Measurements from ENCODE around the gene RNASE13. TPM values are rescaled to one million over a fixed set of nuclear protein-coding genes. Genes with fewer than 3 reads are reported as not detected.

RNASE13 gene
- total RNA-seq, 4 donors from 2014 or later: not detected

DNA sequence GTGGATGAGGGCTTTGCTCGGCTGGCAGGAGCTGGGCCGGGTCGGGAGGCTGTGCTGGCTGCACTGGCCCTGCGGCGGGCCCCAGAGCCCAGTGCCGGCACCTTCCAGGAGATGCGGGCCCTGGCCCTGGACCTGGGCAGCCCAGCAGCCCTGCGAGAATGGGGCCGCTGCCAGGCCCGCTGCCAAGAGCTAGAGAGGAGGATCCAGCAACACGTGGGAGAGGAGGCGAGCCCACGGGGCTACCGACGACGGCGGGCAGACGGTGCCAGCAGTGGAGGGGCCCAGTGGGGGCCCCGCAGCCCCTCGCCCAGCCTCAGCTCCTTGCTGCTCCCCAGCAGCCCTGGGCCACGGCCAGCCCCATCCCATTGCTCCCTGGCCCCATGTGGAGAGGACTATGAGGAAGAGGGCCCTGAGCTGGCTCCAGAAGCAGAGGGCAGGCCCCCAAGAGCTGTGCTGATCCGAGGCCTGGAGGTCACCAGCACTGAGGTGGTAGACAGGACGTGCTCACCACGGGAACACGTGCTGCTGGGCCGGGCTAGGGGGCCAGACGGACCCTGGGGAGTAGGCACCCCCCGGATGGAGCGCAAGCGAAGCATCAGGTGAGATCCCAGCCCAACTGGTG is 47.0 kb upstream of the RNASE13 start:
- Histone ChIP-seq H3K36me3 (peaks cover 0 to 56% (median 28%) of the 10 kb centered on the region in 4 donors), H3K27me3 (no peaks in the 10 kb centered on the region), H3K27ac (no peak overlapping the region), H3K4me3 (no peak overlapping the region), H3K4me1 (peaks cover 0 to 13% (median 4%) of the 10 kb centered on the region in 4 donors), H3K9me3 (no peaks in the 10 kb centered on the region)
- intact Hi-C loops (cut with DNase I; ENCODE audit: low total_unique reads): no loop called here
- WGBS, 2 donors (ENCODE audit: low coverage in 1 of 2): 94% methylated on average over 29 of the region's 30 CpGs; no CpG with 5 or more reads in 1 of the 2 donors
- no peak for DNase-seq
- in situ Hi-C loops (cut with MboI; ENCODE audit: low pct_ligation_motif_present in 1 of 4, low pct_unique_long_range_greater_than_20kb in 1 of 4, low sequenced_read_pairs in 3 of 4): loop anchor here in 2 of 4 donors (10.0 kb wide), 1 partner anchor 67 kb away; no protein-coding TSS in a partner anchor
- TF ChIP-seq POLR2AphosphoS5 (IDR thresholded peaks at IDR 0.05): no peak

DNA sequence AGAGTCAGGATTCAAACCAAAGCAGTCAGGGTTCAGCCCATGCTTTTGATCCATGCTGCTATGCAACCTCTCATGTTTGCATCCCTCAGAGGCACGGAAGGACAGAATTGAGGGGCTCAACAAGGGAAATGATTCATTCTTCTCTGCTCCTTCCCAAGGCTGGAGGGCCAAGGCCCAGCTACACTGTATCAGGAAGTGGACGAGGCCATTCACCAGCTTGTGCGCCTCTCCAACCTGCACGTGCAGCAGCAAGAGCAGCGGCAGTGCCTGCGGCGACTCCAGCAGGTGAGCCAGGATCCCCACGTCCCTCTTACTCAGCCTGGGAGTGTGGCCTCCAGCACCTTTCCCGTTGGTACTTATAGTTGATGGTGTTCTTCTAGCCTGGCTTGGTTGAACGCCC is 44.1 kb upstream of the RNASE13 start:
- Histone ChIP-seq H3K27ac (no peak overlapping the region), H3K4me1 (no peaks in the 10 kb centered on the region), H3K27me3 (no peaks in the 10 kb centered on the region), H3K4me3 (no peak overlapping the region), H3K9me3 (no peaks in the 10 kb centered on the region), H3K36me3 (peaks cover 0 to 52% (median 24%) of the 10 kb centered on the region in 4 donors)
- DNase-seq: no peak
- intact Hi-C loops (cut with DNase I; ENCODE audit: low total_unique reads) (no loop called here), in situ Hi-C loops (cut with MboI; ENCODE audit: low pct_ligation_motif_present in 1 of 4, low pct_unique_long_range_greater_than_20kb in 1 of 4, low sequenced_read_pairs in 3 of 4) (no loop called here)
- TF ChIP-seq EP300 (IDR thresholded peaks at IDR 0.05; ENCODE audit: low read depth): no peak
- TF ChIP-seq, protein P1, sequence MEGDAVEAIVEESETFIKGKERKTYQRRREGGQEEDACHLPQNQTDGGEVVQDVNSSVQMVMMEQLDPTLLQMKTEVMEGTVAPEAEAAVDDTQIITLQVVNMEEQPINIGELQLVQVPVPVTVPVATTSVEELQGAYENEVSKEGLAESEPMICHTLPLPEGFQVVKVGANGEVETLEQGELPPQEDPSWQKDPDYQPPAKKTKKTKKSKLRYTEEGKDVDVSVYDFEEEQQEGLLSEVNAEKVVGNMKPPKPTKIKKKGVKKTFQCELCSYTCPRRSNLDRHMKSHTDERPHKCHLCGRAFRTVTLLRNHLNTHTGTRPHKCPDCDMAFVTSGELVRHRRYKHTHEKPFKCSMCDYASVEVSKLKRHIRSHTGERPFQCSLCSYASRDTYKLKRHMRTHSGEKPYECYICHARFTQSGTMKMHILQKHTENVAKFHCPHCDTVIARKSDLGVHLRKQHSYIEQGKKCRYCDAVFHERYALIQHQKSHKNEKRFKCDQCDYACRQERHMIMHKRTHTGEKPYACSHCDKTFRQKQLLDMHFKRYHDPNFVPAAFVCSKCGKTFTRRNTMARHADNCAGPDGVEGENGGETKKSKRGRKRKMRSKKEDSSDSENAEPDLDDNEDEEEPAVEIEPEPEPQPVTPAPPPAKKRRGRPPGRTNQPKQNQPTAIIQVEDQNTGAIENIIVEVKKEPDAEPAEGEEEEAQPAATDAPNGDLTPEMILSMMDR (IDR thresholded peaks at IDR 0.05): no peak
- no peak for TF ChIP-seq POLR2AphosphoS5 (IDR thresholded peaks at IDR 0.05)
- no peak for TF ChIP-seq POLR2A (IDR thresholded peaks at IDR 0.05)
- WGBS, 2 donors (ENCODE audit: low coverage in 1 of 2): 77% methylated on average over 10 of the region's 10 CpGs; no CpG with 5 or more reads in 1 of the 2 donors

DNA sequence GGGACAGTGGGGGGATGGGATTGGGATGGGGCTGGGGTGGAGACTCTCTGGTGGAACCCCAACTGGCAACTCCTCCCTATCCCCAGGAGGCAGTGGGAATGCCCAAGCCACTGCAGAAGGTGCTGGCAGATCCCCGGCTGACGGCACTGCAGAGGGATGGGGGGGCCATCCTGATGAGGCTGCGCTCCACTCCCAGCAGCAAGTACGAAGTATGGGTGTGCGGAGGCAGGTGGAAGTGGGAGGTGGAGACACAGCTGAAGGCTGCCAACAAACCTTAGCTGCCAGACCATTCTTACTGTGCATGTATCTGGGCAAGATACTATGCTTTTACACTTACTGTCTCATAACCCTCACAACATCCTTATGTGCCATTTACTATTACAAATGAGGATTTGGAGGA is 43.7 kb upstream of the RNASE13 start:
- Histone ChIP-seq H3K27me3 (no peaks in the 10 kb centered on the region), H3K4me1 (peaks cover 0 to under 1% (median 0%) of the 10 kb centered on the region in 4 donors), H3K4me3 (no peak overlapping the region), H3K36me3 (peaks cover 0 to 50% (median 23%) of the 10 kb centered on the region in 4 donors), H3K9me3 (no peaks in the 10 kb centered on the region), H3K27ac (no peak overlapping the region)
- intact Hi-C loops (cut with DNase I; ENCODE audit: low total_unique reads): no loop called here
- 86% methylated on average over 5 of the region's 5 CpGs; no CpG with 5 or more reads in 1 of the 2 donors for WGBS, 2 donors (ENCODE audit: low coverage in 1 of 2)
- in situ Hi-C loops (cut with MboI; ENCODE audit: low pct_ligation_motif_present in 1 of 4, low pct_unique_long_range_greater_than_20kb in 1 of 4, low sequenced_read_pairs in 3 of 4): no loop called here
- TF ChIP-seq EP300 (IDR thresholded peaks at IDR 0.05; ENCODE audit: low read depth): no peak
- no peak for TF ChIP-seq POLR2A (IDR thresholded peaks at IDR 0.05)
- no peak for TF ChIP-seq POLR2AphosphoS5 (IDR thresholded peaks at IDR 0.05)
- TF ChIP-seq, protein P1 (IDR thresholded peaks at IDR 0.05): no peak
- DNase-seq: no peak

DNA sequence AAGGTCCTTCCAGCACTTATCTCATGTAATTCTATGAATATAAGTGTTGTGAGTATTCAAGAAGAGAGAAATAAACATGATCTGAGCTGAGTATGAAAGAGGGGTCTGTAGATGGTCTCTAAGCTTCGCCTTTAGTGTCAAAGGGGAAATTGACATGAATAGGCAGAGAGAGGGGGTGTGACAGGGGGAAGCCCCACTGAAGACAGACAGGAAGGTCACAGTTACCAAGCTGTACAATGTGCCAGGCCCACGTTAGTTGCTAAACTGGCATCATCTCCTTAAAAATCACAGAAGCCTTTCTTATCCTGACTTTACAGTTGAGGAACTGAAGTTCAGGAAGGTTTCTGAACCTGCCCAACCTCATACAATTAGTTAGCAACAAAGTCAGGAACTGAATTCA is 43.1 kb upstream of the RNASE13 start:
- no peaks in the 10 kb centered on the region for H3K27me3 ChIP-seq
- DNase-seq: no peak
- in situ Hi-C loops (cut with MboI; ENCODE audit: low pct_ligation_motif_present in 1 of 4, low pct_unique_long_range_greater_than_20kb in 1 of 4, low sequenced_read_pairs in 3 of 4): no loop called here
- peaks cover 0 to 46% (median 21%) of the 10 kb centered on the region in 4 donors for H3K36me3 ChIP-seq
- H3K27ac ChIP-seq: no peak overlapping the region
- intact Hi-C loops (cut with DNase I; ENCODE audit: low total_unique reads): no loop called here
- no peak for TF ChIP-seq EP300 (IDR thresholded peaks at IDR 0.05; ENCODE audit: low read depth)
- no peak for TF ChIP-seq POLR2A (IDR thresholded peaks at IDR 0.05)
- TF ChIP-seq POLR2AphosphoS5 (IDR thresholded peaks at IDR 0.05): no peak
- TF ChIP-seq, protein P1 (IDR thresholded peaks at IDR 0.05): no peak
- H3K4me1 ChIP-seq: peaks cover 0 to 6% (median 5%) of the 10 kb centered on the region in 4 donors
- H3K4me3 ChIP-seq: no peak overlapping the region
- H3K9me3 ChIP-seq: no peaks in the 10 kb centered on the region
- 80 to 81% methylated on average over 2 of the region's 2 CpGs for WGBS, 2 donors (ENCODE audit: low coverage in 1 of 2)
